Limb (tissue), 2 donors: ENCODE measurements around the gene HIVEP1.

Source experiments
- DNase-seq, 2 donors: peaks; one replicate each; pipeline ENCODE4 v3.0.0-alpha.2; 2016; ENCODE audit errors: extremely low spot score in 2 of 2

The HIVEP1 gene

GRCh38 chr6:12182676-12183075 lies 170.6 kb downstream of the HIVEP1 start:
- DNase-seq = no peak

- DNase-seq = no peak
Measured at GRCh38 chr6:12185081-12185673, 173.1 kb downstream of the HIVEP1 start.

DNA sequence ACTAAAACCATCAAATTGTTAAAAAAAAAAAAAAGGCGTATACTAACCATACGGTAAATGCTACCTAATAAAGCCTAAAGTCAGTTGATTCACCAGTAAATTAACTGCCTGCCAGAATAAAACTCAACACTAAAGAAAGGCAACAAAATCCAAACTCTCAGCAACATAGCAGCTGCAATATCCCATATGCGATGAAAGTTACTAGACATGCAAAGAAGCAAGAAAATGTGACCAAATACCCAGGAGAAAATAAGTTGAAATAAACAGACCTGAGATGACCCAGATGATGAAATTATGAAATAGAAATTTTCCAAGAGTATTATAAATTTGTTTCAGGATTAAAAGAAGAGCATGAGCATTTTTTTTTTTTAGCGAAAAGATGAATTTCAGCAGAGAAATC lies 174.4 kb downstream of the HIVEP1 start:
- no peak for DNase-seq

- no peak for DNase-seq
Measured at GRCh38 chr6:12189150-12189549, 177.0 kb downstream of the HIVEP1 start.

- no peak for DNase-seq
Measured at GRCh38 chr6:12189661-12190060, 177.5 kb downstream of the HIVEP1 start.

- DNase-seq = no peak
Measured at GRCh38 chr6:12190252-12190651, 178.1 kb downstream of the HIVEP1 start.

DNA sequence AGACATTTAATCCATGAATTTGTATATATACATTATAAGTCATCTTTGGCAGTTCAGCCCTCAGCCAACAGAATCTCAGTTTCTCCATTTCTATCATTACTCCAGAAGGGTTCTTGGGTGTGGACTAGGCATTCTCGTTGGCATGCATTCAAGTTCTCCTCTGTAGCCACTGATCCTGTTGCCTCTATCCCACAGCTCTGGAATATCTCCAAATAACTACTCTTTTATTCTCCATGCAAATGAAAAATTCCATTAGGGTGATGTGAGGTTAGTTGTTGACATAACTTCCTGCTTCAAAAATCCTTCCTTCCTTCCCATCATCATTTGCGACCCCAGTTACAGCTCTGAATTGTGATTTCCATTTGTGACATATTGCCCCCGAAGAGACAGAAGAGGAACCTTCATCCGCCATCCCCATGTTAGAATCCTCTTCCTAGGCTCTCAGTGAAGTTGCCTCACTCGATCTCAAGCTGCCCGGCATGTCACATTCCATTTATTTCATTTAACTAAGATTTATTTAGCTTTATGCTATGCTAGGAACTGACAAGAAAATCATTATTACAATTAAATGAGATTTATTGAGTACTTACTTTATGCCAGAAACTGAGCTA lies 184.3 kb downstream of the HIVEP1 start:
- no peak for DNase-seq

GRCh38 chr6:12198851-12199250 lies 186.7 kb downstream of the HIVEP1 start:
- no peak for DNase-seq

DNA sequence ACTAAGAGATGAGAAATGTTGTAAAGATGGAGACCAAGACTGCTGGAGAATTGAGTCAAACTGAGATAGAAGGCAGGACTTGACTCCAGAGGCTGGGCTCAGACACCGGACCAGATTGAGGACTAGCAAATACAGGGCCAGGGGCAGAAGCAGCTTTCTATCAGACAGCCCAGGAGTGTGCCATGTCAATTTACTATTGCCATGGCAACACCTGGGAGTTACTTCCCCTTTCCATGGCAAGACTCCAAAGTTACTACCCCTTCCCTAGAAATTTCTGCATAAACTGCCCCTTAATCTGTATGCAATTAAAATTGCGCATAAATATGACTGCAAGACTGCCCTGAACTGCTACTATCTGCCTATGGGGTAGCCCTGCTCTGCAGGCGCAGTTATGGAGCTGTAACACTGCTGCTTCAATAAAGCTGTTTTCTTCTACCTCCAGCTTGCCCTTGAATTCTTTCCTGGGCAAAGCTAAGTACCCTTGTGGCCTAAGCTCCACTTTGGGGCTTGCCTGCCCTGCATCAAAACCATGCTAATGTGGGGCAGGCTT lies 188.0 kb downstream of the HIVEP1 start:
- DNase-seq = no peak

DNA sequence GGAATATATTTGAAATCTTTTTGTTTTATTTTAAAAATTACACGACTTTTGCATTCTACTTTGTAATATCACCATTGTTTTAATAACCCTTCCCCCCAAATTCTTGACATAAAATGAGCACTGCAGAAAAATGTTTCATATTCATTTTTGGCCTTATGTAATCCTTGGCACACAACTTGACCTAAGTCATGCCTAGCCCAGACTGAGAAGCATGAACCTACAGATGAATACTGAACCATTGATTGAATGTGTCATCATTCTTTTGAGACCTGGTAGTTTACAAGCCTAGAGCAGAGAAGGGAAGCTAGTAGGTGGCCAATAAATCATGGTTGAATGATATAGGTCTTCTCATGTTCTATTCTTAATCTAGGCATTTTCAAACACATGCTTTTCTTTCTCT lies 188.6 kb downstream of the HIVEP1 start:
- no peak for DNase-seq

DNA sequence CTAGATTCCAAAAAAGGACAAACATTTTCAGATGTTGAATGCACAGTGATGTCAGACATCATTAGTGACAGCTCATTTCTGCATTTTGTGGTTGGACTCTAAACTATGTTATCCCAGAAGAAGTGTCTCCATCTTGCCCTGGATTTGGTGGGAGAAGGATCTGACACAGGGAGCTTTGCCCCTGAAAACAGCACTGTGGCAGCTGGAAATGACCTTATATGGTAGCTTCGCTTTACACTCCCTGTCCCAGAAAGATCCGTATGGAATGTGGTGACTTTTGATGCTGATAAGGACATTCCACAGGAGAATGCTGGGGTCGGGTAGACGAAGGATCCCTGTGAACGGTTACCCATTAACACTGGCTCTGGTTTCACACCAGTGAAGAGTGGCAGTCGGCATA lies 190.9 kb downstream of the HIVEP1 start:
- DNase-seq = no peak

DNA sequence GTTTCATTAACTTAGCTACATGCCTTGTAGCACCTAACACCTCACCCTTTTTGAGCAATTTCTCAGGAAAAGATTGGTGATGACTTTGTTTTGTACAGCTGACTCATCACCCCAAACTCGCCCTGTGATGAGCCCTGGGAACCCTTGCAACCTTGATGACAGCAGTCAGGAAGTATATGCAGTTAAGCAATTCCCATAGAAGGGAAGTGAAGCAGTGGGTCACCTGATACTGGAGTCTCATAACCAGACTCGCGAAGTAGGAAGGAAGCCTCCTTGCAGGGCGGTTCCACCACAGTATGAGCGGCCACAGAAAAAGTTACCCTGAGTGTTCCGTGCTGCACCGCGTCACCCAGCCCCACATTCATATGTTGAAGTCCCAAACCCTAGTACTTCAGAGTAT lies 196.1 kb downstream of the HIVEP1 start:
- no peak for DNase-seq

GRCh38 chr6:12208673-12209072 lies 196.6 kb downstream of the HIVEP1 start:
- no peak for DNase-seq
